Stimulated activated CD8-positive, alpha-beta memory T cell treated with anti-CD3 and anti-CD28 coated beads, Interleukin-15, amount 100 ng/mL, for 4 hours (primary cell): Measurements from ENCODE around the gene SPACDR.

ENCODE experiments used
- DNase-seq, 2 donors: peaks; one replicate each; pipeline ENCODE4 v3.0.0-alpha.2; 2020; ENCODE audit warnings: low read depth in 2 of 2

The SPACDR gene

GRCh38 chr7:100485471-100485876 lies 21.4 kb upstream of the SPACDR start:
- DNase-seq, result no peak

GRCh38 chr7:100484673-100485045 lies 20.6 kb upstream of the SPACDR start:
- no peak for DNase-seq

GRCh38 chr7:100483722-100484672 lies 19.9 kb upstream of the SPACDR start, which contains the start of gene NYAP1:
Gene NYAP1, plus strand, starts transcription at chr7:100483927. Its CDS starts 1,385 bp downstream, at chr7:100485312.
- DNase-seq, result peak in 1 of 2 donors; percentile 28

- peak; percentile 55 to 68 for DNase-seq
These were observed 19.1 kb upstream of the SPACDR start for GRCh38 chr7:100483090-100483721.

GRCh38 chr7:100482728-100483089 lies 18.6 kb upstream of the SPACDR start:
- DNase-seq, result no peak

GRCh38 chr7:100481466-100481865 lies 17.4 kb upstream of the SPACDR start:
- DNase-seq, result no peak

- DNase-seq, result peak; percentile 77 to 82
These were observed 15.0 kb upstream of the SPACDR start, which contains the start of gene TSC22D4 for GRCh38 chr7:100478958-100479660. Gene TSC22D4, minus strand, starts transcription at chr7:100479214. Its CDS starts 1,176 bp downstream, at chr7:100478038.

- no peak for DNase-seq
These were observed 13.8 kb upstream of the SPACDR start for GRCh38 chr7:100477871-100478267.

- no peak for DNase-seq
These were observed 13.1 kb upstream of the SPACDR start for GRCh38 chr7:100476903-100477870.

GRCh38 chr7:100476101-100476780 lies 12.2 kb upstream of the SPACDR start:
- no peak for DNase-seq

GRCh38 chr7:100475549-100475948 lies 11.5 kb upstream of the SPACDR start:
- no peak for DNase-seq

- no peak for DNase-seq
These were observed 8.9 kb upstream of the SPACDR start for GRCh38 chr7:100472854-100473499.

- no peak for DNase-seq
These were observed 8.2 kb upstream of the SPACDR start for GRCh38 chr7:100472121-100472851.

GRCh38 chr7:100471021-100471420 lies 7.0 kb upstream of the SPACDR start:
- DNase-seq, result no peak

- DNase-seq, result peak; percentile 54 to 57
These were observed 5.4 kb upstream of the SPACDR start for GRCh38 chr7:100469227-100470044.

- no peak for DNase-seq
These were observed 3.7 kb upstream of the SPACDR start for GRCh38 chr7:100467638-100468373.
